GM12878 (cell line): ENCODE results near the gene PNPLA3. TPM values are rescaled to one million over a fixed set of nuclear protein-coding genes. Genes with fewer than 3 reads are reported as not detected.

Experiments
- ATF7 ChIP-seq: fragments of 450-650 bp; IDR thresholded peaks from 2 replicates; pipeline ENCODE4 v1.6.1; 2016; ENCODE audit warnings: low read depth, mild to moderate bottlenecking
- BHLHE40 ChIP-seq, 2 experiments: fragments of 450-650 bp in 1 of 2; IDR thresholded peaks; 2 replicates each; pipeline ENCODE4 v1.6.1; 2011 to 2017; ENCODE audit warnings: low read depth in 2 of 2, borderline replicate concordance in 1 of 2, improper control_type of control experiment in 1 of 2, low read length in 1 of 2, mild to moderate bottlenecking in 1 of 2
- CEBPB ChIP-seq, 2 experiments: fragments of 150-350 bp in 1 of 2; IDR thresholded peaks; 2 replicates each; pipeline ENCODE4 v1.6.1; 2012 to 2014; ENCODE audit warnings: low read depth in 2 of 2, low read length in 2 of 2, borderline replicate concordance in 1 of 2, inconsistent platforms in 1 of 2
- E4F1 ChIP-seq: fragments of 450-650 bp; IDR thresholded peaks from 2 replicates; pipeline ENCODE4 v1.6.1; 2018; ENCODE audit warnings: borderline replicate concordance, mild to moderate bottlenecking; ENCODE audit not compliant: partially characterized antibody
- IRF5 ChIP-seq: fragments of 450-650 bp; IDR thresholded peaks from 2 replicates; pipeline ENCODE4 v1.6.1; 2017; ENCODE audit warnings: borderline replicate concordance
- KDM1A ChIP-seq: fragments of 200-600 bp; sonication (generic); IDR thresholded peaks from 2 replicates; pipeline ENCODE4 v1.6.1; 2016; ENCODE audit warnings: borderline replicate concordance
- MLLT1 ChIP-seq: fragments of 450-650 bp; IDR thresholded peaks from 2 replicates; pipeline ENCODE4 v1.6.1; 2016; ENCODE audit warnings: mild to moderate bottlenecking
- SIX5 ChIP-seq: IDR thresholded peaks from 2 replicates; pipeline ENCODE4 v1.6.1; 2011; ENCODE audit warnings: mild to moderate bottlenecking, low read depth, low read length, moderate library complexity; ENCODE audit not compliant: severe bottlenecking
- SMC3 ChIP-seq: IDR thresholded peaks from 2 replicates; pipeline ENCODE4 v1.6.1; 2011; ENCODE audit warnings: low read length, improper control_type of control experiment, borderline replicate concordance
- SREBF2 ChIP-seq: IDR thresholded peaks from 2 replicates; pipeline ENCODE4 v1.6.1; 2012; ENCODE audit warnings: mild to moderate bottlenecking, low read length
- SUPT20H ChIP-seq: IDR thresholded peaks from 2 replicates; pipeline ENCODE4 v1.6.1; 2011; ENCODE audit warnings: low read depth, mild to moderate bottlenecking, low read length, moderate library complexity, borderline replicate concordance; ENCODE audit not compliant: control insufficient read depth
- TAF1 ChIP-seq: IDR thresholded peaks from 2 replicates; pipeline ENCODE4 v1.6.1; 2011; ENCODE audit warnings: mild to moderate bottlenecking, low read depth, low read length, borderline replicate concordance
- YY1 ChIP-seq: IDR thresholded peaks from 2 replicates; pipeline ENCODE4 v1.6.1; 2011; ENCODE audit warnings: low read depth, mild to moderate bottlenecking, low read length
- ZBED1 ChIP-seq: IDR thresholded peaks from 2 replicates; pipeline ENCODE4 v1.6.1; 2016; ENCODE audit warnings: borderline replicate concordance
- polyA plus RNA-seq, 11 experiments: library from polyadenylated mRNA; depleted of rRNA in 4 of 11; unstranded in 6 of 11; stranded (reverse) in 5 of 11; fragments of >200 nt; fragmentation: Nextera tagmentation in 4 of 11; fragmentation: Illumina TruSeq in 1 of 11; extraction: Ambion mirVana in 4 of 11; extraction: Trizol in 1 of 11; gene quantifications; 1 replicate in 1 of 11; 2 replicates in 10 of 11; pipeline versions ENCODE4 v1.2.1 to v1.2.3, GENCODE V29; 2011 to 2016; ENCODE audit warnings: inconsistent platforms in 2 of 11, missing spikeins in 2 of 11, low read depth in 1 of 11
- total RNA-seq, 4 experiments: library from RNA; depleted of rRNA in 3 of 4; stranded (reverse); fragments of >200 nt in 3 of 4; fragmentation: Illumina TruSeq in 1 of 4; extraction: Trizol in 1 of 4; gene quantifications; 2 replicates each; pipeline versions ENCODE4 v1.2.1 to v1.2.3, GENCODE V29; 2013 to 2021

The PNPLA3 gene
- total and polyA plus RNA-seq, 10 of the 15 experiments (the other 5 are each of a cell fraction or from before 2014, with no cell fraction given), result 0.05 to 0.08 TPM; not detected in 8

- TF ChIP-seq MLLT1 (peak; percentile 76), YY1 (peak; percentile 32; the same call in 1 of the 2 replicates), TAF1 (peak; percentile 59; the same call in 1 of the 2 replicates), BHLHE40 (IDR thresholded peaks at IDR 0.05; ENCODE audit: borderline replicate concordance in 1 of 2, low read depth in 2 of 2, low read length in 1 of 2) (peak in 1 of 2 experiments; percentile 0; a peak in 1 of 4 replicates), ATF7 (no peak), SMC3 (no peak; the same call in 1 of the 2 replicates), SREBF2 (no peak), ZBED1 (no peak), E4F1 (no peak), CEBPB (IDR thresholded peaks at IDR 0.05; ENCODE audit: borderline replicate concordance in 1 of 2, low read depth in 2 of 2, low read length in 2 of 2) (no peak), SIX5 (no peak), KDM1A (no peak), SUPT20H (no peak), IRF5 (no peak)
These were observed 72.8 kb downstream of the PNPLA3 start (continued) for GRCh38 chr22:43996170-43996980.
